HG03432 (cell line): ENCODE measurements around the gene GLRB.
"Not testable (repeated sequence)": the region's sequence is repeated elsewhere in the genome, so short reads cannot be mapped to it uniquely, and the experiment has no call there.

ENCODE experiments used
- ATAC-seq: cut with Tn5 transposase; IDR thresholded peaks from one replicate; pipeline ENCODE4 v1.9.1; 2021; ENCODE audit warnings: mild to moderate bottlenecking, moderate library complexity; ENCODE audit not compliant: unreplicated experiment

Gene GLRB

DNA sequence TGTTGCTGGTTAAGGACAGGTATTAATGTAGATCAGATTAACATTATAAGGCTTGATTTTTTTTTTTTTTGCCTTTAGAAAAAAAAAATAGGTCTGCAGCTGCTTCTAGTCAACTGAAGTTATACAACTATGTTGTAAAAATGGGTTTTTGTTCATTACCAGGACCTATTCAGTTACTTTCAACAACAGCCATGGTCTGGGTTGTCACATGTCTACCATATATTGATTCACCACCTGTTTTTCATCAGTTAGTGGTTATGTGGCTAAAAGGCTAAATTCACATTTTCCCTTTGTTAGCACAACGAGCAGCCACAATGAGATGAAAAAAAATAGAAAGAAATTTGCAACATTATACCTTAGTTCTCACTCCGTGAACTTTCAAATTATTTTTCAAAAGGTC, 45.5 kb downstream of the GLRB start:
- ATAC-seq: no peak

DNA sequence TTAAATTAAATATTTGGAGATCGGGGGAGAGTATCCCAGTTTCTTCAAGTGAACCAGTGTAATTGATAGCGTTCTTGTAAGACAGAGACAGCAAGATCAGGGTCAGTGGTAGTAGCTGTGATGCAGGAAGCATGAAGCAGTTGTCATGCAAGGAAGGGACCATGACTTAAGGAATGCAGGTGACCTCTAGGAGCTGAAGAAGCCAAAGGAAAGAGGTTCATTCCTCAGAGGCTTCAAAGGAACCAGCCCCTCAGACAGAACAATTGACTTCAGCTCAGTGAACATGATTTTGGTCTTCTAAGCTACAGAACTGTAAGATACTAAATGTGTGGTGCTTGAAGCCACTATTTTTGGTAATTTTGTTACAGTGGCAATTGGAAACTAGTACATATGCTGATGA, 51.6 kb downstream of the GLRB start:
- ATAC-seq: no peak

DNA sequence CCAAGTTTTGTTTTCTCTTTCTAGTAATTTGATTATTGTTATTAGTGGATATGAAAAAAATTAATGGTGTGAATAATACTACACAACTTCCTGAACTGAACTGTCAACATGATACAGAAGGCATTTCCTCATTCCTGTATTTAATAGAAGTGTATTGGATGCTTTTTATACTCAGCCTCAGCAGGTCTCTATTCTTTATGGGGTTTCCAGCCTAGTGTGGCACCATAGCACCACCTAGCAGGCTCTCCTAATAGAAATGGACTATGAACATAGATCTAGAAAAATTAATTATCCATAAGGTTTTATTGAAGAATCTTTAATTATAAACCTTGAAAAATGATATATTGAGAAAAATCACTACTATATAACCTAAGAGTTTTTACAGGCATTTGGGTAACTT, 52.4 kb downstream of the GLRB start:
- ATAC-seq: no peak

DNA sequence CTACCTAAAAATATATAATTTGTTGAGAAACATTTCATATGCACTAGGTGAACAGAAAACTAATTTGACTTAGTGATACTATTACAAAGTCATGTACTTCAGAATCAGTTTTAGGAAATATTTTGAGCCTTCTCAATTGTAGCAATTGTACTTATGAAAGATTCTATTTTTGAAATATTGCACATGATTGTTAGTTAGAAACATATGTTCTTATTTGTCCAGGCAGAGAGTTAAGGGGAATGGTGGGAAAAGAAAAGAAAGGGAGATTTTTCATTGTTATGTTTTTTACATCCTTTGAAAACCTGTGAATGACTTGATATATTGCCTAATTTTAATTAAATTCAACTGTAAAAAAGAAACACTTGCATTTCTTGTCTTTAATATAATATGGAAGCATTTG, 66.0 kb downstream of the GLRB start:
- no peak for ATAC-seq

DNA sequence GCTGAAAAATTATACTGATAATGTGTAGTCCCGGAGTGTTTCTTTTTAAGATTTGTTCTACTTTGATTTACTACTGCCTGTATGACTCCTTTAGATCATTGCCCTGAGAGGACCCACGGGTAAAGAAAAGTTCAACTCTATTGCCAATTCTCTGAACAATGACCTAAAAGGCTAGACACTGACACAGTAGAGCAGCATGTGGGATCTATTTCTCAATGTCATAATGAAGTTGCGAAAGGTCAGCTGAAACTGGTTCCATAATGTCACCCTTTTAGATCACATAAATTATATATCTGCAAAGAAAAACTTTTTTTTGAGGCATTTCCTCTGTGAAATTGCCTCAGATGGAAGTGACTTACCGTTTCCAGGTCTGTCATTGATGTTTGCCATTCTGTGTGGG, 67.4 kb downstream of the GLRB start:
- ATAC-seq: no peak

DNA sequence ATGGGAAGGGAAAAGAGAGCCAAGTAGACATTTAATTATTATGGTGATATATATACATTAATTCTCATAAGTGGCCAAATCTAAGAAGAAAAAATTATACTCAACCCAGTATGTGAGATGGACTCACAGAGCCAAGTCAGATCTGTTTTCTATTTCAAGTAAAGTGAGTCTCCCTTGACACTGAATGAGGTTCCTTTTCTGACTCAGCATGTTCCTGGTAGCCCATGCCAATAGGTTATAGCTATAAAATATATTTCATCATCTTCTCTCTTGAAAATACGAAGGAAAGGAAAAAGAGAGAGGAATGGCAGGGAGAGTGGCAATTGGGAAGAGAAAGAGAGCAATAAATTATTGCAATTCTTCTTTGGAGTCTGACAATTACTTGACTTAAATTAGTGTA, 75.8 kb downstream of the GLRB start:
- no peak for ATAC-seq

DNA sequence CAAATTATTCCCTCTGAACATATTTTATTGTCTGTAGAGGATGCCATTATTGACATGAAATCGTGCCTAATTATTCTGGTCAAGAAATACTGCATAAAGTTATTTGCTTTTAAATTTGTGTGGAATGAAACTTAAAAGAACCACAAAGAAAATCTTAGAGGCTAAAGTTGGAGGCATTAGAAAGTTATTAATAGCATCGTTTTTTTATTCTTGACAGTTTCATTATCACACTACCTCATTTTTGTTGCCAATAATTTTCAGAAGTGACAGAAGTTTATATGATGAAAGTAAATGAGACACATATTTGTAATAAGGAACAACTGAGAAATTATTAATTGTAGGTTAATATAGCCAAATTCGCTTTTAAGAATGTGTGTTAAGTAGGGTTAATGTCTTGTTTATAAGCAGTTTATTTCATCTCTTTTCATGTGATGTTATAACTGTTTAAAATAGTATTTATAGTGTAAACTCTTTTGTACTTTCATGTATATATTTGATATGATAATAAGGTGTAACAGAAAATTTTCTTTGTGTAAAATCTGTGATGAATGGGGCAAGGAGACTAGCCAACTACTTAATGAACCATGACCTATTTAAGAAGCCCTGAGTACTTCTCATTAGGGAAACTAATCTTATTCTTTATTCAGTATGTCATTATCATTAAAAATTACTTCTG, 90.1 kb downstream of the GLRB start:
- ATAC-seq: no peak

DNA sequence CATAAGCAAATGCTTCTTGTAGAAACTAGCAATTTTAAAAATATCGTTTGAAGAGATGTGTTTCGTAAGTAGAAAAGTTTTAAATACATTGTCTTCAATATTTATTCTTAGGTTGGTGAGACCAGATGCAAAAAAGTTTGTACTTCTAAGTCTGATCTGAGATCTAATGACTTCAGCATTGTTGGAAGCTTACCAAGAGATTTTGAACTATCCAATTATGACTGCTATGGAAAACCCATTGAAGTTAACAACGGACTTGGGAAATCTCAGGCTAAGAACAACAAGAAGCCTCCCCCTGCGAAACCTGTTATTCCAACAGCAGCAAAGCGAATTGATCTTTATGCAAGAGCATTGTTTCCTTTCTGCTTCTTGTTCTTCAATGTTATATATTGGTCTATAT, 94.4 kb downstream of the GLRB start:
- ATAC-seq: no peak

DNA sequence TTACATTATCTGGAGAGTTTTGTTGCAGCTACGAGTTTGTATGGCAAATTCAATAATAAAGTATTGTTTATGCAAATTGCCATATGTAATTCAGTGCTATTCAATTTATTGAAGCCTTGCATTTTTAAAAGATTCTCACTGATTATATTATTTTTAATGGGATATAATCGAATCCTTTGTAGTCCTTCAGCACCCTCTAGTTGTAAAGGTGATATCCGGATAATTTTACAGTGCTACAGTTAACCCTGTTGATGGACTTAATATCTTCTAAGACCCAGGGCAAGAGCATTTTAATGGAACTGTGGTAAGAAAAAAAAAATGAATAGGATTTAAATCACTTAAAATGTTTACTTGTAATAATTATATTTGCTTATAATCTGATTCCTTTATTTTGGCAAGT, 96.1 kb downstream of the GLRB start:
- ATAC-seq: no peak

DNA sequence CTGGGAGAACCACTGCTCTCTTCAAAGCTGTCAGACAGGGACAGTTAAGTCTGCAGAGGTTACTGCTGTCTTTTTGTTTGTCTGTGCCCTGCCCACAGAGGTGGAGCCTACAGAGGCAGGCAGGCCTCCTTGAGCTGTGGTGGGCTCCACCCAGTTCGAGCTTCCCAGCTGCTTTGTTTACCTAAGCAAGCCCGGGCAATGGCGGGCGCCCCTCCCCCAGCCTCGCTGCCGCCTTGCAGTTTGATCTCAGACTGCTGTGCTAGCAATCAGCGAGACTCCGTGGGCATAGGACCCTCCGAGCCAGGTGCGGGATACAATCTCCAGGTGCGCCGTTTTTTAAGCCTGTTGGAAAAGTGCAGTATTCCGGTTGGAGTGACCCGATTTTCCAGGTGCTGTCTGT, 104.3 kb downstream of the GLRB start:
- not testable (repeated sequence) for ATAC-seq

DNA sequence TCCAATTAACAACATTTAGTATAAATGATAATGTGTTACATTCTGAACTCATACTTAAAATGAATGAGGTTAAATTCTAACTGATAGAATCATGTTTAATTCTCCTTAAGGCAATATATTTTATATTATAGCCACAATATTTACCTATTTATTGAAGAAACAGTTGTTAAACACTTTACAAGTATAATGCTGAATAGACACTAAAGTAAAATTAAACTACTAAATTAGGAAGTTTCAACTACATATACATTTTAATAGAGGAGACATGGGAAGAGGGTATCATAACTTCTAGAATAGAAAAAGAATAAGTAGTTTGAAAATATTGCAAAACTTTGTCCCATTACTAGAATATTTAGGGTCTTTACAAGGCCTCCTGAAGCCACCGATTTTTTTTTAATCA, 108.3 kb downstream of the GLRB start:
- no peak for ATAC-seq

DNA sequence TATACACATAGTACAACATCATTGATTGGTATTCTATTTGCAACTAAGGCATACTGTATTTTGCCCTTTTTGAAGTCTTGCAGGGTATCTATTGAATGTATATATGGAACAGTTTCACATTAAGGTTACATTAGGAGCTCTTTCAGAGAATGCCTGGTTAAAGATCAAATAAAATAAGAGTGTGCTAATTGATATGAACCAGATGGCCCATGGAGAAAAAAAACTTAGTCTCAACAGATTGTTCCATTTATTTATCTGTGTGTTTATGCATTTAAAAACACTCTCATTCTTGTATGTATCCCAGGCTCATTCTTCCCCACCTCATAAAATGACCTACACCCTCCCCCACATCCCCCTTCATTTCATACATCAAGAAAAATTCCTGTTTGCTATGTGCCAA, 109.4 kb downstream of the GLRB start:
- ATAC-seq: no peak

DNA sequence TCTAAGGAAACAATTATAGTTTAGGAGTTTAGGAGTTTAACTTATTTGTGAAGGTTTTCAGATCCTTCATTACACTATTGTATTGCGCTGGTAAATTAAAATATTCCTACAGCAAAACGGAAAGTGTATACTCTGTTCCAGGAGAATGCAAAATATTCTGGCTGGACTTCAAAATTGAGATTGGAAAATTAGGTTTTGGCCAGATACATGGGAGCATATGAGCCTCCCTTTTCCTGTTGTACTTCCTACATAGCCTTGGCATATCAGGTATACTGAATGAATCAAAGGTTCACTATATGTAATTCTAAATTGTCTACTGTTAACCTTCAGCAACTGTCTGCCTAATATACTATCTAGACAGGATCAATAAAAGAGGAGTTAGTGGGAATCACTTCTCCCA, 119.4 kb downstream of the GLRB start:
- no peak for ATAC-seq

DNA sequence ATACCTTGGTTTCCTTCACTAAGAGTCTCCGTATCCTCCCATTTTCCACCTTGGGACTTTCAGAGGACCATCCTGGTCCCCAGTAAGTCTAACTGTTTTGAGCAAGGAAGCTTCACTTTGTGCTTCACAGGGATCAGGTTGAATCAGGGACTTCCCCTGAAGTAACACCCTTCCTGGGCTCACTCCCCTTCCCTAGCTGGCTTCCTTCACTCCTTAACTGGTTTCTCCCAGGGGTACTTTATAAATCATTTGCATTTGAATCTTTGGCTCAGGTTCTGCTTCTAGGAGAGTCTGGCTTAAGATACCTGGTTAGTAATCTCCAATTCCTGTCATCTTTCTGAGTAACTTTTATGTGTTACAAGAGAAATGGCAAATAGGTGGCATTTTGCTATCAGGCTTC, 120.1 kb downstream of the GLRB start:
- ATAC-seq: no peak

DNA sequence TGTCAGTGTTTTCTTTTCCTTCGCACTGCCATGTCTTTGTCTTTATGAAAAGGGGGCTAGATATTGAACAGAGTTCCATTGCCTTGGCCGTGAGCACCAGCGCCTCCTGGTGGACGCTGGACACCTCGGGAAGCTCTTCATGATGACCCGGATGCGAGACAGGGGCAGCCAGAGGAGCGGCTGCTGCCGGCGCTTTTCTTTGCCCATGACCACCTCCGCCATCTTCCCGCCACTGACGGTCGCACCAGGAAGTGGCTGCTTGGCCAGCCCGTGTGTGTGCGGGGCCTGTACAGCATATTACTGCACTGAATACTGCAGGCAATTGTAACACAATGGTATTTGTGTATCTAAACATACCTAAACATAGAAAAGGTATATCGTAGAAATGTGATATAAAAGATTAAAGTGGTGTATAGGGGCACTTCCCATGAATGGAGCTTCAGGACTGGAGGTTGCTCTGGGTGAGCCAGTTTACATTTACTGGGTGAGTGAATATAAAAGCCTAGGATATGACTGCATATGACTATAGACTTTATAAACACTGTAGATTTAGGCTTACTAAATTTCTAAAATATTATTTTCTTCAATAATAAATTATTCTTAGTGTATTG, 128.8 kb downstream of the GLRB start:
- ATAC-seq: peak; percentile 82

DNA sequence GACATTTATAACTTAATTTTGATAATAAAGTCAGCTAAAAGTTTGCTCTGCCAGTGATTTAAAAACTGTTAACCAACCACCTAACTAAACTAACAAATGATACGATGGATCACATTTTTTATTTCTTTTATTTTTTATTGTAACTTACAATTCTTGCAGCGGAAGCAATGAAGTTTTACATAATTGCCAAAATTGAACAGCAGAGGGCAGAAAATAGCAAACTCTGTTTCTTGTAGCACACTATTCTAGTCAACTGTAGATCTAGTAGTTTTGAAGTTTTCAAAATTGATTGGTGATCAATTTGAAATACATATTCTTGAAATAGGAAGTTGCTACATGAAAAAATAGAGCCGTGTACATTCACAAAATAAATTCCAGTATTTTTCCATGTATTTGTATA, 141.8 kb downstream of the GLRB start:
- no peak for ATAC-seq

DNA sequence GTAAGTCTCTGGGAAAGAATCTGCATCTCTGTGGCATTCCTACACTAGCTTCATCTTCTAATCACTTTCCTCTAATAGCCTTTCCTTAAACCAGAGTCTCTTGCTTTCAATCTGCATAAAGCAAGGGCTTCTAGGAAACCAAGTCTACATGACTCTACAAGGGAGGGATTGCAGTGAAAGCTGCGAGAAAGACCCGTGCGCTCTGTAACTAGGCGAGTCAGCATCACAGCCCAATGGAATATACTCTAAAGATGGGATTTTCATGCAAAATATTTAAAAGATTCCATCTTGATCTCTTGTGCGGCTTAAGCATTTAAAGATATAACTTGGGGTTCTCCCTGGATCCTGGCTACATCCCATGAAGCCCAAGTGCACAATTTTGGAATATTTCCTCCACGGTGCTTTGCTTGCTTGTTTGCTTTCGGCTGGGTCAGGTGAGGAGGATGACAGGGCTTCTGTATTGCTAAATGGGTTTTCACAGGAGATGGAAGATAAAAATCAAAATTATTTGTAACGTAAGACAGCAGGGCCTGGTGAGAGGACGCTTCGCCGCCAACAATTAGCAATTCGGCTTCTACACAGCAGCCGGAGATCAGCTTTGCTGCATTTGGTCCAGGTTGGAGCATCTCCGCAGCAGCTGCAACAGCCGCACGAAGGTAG, 143.9 kb downstream of the GLRB start:
- ATAC-seq: no peak

DNA sequence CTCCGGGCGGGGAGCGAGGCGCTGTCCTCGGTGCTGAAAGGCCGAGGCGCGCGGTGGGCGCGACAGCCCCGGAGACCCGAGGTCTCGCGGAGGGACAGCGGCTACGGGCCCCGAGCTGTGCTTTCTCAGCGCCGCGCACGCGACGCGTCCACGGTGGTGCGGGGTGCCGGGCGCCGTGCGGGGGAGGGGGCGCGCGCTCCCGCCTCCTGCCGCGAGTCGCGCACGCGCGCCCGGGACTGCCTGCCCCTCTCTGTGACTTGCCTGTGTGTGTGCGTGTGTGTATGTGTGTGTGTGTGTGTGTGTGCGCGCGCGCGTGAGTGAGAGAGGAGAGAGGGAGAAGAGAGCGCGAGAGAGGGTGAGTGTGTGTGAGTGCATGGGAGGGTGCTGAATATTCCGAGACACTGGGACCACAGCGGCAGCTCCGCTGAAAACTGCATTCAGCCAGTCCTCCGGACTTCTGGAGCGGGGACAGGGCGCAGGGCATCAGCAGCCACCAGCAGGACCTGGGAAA, 144.5 kb downstream of the GLRB start, which contains the start of gene GRIA2:
Gene GRIA2, plus strand, starts transcription at position 358 of the 511 bp plus-strand sequence. CDS start 315 bp downstream, outside the sequence.
- peak; percentile 68 for ATAC-seq

DNA sequence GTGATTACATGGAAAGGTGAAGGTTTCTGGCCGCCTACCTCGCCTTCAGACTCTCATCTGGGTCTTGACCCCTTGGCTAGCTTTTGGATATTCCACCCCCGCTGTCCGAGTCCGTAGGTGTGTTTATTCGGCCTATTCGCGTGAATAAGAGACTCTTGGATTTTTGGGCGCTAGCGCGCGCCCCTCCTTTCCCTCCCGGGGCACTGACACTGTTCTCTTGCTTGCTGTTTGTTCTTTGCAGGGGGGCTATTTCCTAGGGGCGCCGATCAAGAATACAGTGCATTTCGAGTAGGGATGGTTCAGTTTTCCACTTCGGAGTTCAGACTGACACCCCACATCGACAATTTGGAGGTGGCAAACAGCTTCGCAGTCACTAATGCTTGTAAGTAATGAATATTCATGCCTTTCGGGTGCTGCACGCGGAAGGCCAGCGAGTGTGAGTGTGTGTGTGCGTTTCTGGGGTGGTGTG, 145.5 kb downstream of the GLRB start:
- no peak for ATAC-seq
